Measurements from ENCODE around the gene TRPC3.
"Not testable (repeated sequence)": the region's sequence is repeated elsewhere in the genome, so short reads cannot be mapped to it uniquely, and the experiment has no call there.

TRPC3 gene

GRCh38 chr4:121930304-121930703 is 21.6 kb downstream of the TRPC3 start:
- Histone ChIP-seq H3K9me3 (ENCODE audit: control insufficient read depth in 1 of 2, low read length in 2 of 2) (no peaks in the 10 kb centered on the region), H3K9ac (ENCODE audit: low read depth in 1 of 2, low read length in 2 of 2) (no peak overlapping the region), H3K4me3 (ENCODE audit: low read depth in 1 of 2, low read length in 2 of 2) (no peak overlapping the region), H3K27me3 (ENCODE audit: control insufficient read depth in 1 of 2, insufficient read depth in 2 of 2, low read length in 2 of 2) (peaks cover 0 to 9% of the 10 kb centered on the region in 2 donors), H3K4me1 (ENCODE audit: control insufficient read depth in 1 of 2, insufficient read depth in 2 of 2, low read length in 2 of 2) (no peaks in the 10 kb centered on the region), H3K27ac (ENCODE audit: low read depth, low read length) (no peak overlapping the region), H3K36me3 (ENCODE audit: control insufficient read depth in 1 of 2, insufficient read depth in 2 of 2, low read length in 2 of 2) (no peaks in the 10 kb centered on the region)

DNA sequence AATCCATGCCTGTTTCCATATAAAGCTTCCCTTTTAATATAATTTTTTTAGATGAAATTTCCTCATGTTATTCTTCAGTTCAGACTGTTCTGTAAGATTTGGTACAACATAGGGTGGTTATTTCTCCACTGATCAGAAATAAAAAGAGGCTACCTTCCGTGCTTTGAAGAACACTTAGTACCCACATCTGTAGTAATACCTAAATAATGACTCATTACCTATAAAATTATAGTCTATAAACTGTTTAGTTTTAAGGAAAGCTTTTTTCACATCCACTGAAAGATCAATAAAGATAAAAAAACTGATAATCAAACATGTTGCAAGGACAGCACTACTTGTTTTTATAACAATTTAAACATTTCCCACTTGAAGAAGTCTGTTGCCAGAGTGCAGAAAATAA is 23.9 kb downstream of the TRPC3 start:
- H3K27ac ChIP-seq (ENCODE audit: low read depth, low read length): no peak overlapping the region
- H3K36me3 ChIP-seq (ENCODE audit: control insufficient read depth in 1 of 2, insufficient read depth in 2 of 2, low read length in 2 of 2): no peaks in the 10 kb centered on the region
- no peak overlapping the region for H3K9ac ChIP-seq (ENCODE audit: low read depth in 1 of 2, low read length in 2 of 2)
- no peak overlapping the region for H3K4me3 ChIP-seq (ENCODE audit: low read depth in 1 of 2, low read length in 2 of 2)
- H3K9me3 ChIP-seq (ENCODE audit: control insufficient read depth in 1 of 2, low read length in 2 of 2): no peaks in the 10 kb centered on the region
- peaks cover 0 to 9% of the 10 kb centered on the region in 2 donors for H3K27me3 ChIP-seq (ENCODE audit: control insufficient read depth in 1 of 2, insufficient read depth in 2 of 2, low read length in 2 of 2)
- H3K4me1 ChIP-seq (ENCODE audit: control insufficient read depth in 1 of 2, insufficient read depth in 2 of 2, low read length in 2 of 2): no peaks in the 10 kb centered on the region

DNA sequence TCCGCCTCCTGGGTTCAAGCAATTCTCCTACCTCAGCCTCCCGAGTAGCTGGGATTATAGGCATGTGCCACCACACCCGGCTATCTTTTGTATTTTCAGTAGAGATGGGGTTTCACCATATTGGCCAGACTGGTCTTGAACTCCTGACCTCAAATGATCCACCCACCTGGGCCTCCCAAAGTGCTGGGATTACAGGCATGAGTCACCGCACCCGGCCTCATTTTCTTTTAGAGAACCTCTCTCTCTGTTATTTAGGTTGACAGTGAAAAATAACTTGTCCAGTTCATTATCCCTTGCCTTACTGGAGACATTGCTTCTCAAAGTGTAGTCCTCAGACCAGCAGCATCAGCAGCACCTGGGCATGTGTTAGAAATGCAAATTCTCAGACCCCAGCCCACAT is 25.4 kb downstream of the TRPC3 start:
- not testable (repeated sequence) for H3K9me3 ChIP-seq (ENCODE audit: control insufficient read depth in 1 of 2, low read length in 2 of 2); H3K4me3 ChIP-seq (ENCODE audit: low read depth in 1 of 2, low read length in 2 of 2); H3K36me3 ChIP-seq (ENCODE audit: control insufficient read depth in 1 of 2, insufficient read depth in 2 of 2, low read length in 2 of 2); H3K27me3 ChIP-seq (ENCODE audit: control insufficient read depth in 1 of 2, insufficient read depth in 2 of 2, low read length in 2 of 2); H3K27ac ChIP-seq (ENCODE audit: low read depth, low read length); H3K4me1 ChIP-seq (ENCODE audit: control insufficient read depth in 1 of 2, insufficient read depth in 2 of 2, low read length in 2 of 2); H3K9ac ChIP-seq (ENCODE audit: low read depth in 1 of 2, low read length in 2 of 2)

- H3K4me3 ChIP-seq (ENCODE audit: low read depth in 1 of 2, low read length in 2 of 2): no peak overlapping the region
- H3K36me3 ChIP-seq (ENCODE audit: control insufficient read depth in 1 of 2, insufficient read depth in 2 of 2, low read length in 2 of 2): no peaks in the 10 kb centered on the region
- no peaks in the 10 kb centered on the region for H3K4me1 ChIP-seq (ENCODE audit: control insufficient read depth in 1 of 2, insufficient read depth in 2 of 2, low read length in 2 of 2)
- no peak overlapping the region for H3K27ac ChIP-seq (ENCODE audit: low read depth, low read length)
- H3K9me3 ChIP-seq (ENCODE audit: control insufficient read depth in 1 of 2, low read length in 2 of 2): no peaks in the 10 kb centered on the region
- H3K9ac ChIP-seq (ENCODE audit: low read depth in 1 of 2, low read length in 2 of 2): no peak overlapping the region
- no peaks in the 10 kb centered on the region for H3K27me3 ChIP-seq (ENCODE audit: control insufficient read depth in 1 of 2, insufficient read depth in 2 of 2, low read length in 2 of 2)
Observed at GRCh38 chr4:121923306-121923705, 28.6 kb downstream of the TRPC3 start.

DNA sequence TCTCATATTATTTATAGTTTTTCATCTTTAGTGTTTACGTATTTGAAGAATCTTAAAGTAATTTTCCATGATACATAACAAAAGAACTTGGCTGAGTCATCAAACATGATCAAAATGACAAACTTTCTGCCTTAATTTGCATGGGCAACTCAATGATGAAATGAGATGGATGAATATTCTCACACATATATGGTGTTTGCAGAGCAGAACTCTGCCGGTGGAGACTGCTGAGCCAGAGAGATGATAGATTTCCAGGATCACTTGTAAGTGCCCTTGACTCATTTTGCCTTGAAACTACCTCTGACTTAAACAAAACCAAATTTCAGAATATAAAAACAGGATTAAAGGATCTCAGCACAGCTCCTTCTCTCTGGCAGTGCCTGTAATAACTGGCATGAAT is 38.2 kb downstream of the TRPC3 start:
- Histone ChIP-seq H3K9me3 (ENCODE audit: control insufficient read depth in 1 of 2, low read length in 2 of 2) (no peaks in the 10 kb centered on the region), H3K27ac (ENCODE audit: low read depth, low read length) (no peak overlapping the region), H3K9ac (ENCODE audit: low read depth in 1 of 2, low read length in 2 of 2) (no peak overlapping the region), H3K36me3 (ENCODE audit: control insufficient read depth in 1 of 2, insufficient read depth in 2 of 2, low read length in 2 of 2) (no peaks in the 10 kb centered on the region), H3K4me3 (ENCODE audit: low read depth in 1 of 2, low read length in 2 of 2) (no peak overlapping the region), H3K4me1 (ENCODE audit: control insufficient read depth in 1 of 2, insufficient read depth in 2 of 2, low read length in 2 of 2) (no peaks in the 10 kb centered on the region), H3K27me3 (ENCODE audit: control insufficient read depth in 1 of 2, insufficient read depth in 2 of 2, low read length in 2 of 2) (no peaks in the 10 kb centered on the region)

DNA sequence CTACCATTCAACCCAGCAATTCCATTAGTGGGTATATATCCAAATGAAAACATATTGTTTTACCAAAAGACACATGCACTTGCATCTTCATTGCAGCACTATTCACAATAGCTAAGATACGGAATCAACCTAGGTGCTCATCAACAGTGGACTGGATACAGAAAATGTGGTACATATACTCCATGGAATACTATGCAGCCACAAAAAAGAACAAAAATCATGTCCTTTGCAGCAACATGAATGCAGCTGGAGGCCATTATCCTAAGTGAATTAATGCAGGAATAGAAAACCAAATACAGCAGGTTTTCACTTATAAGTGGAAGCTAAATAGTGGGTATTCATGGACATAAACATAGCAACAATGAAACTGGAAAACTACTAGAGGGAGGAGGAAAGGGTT is 43.5 kb downstream of the TRPC3 start:
- H3K27me3 ChIP-seq (ENCODE audit: control insufficient read depth in 1 of 2, insufficient read depth in 2 of 2, low read length in 2 of 2): no peaks in the 10 kb centered on the region
- no peak overlapping the region for H3K27ac ChIP-seq (ENCODE audit: low read depth, low read length)
- H3K4me3 ChIP-seq (ENCODE audit: low read depth in 1 of 2, low read length in 2 of 2): no peak overlapping the region
- H3K9me3 ChIP-seq (ENCODE audit: control insufficient read depth in 1 of 2, low read length in 2 of 2): peaks cover 0 to 3% of the 10 kb centered on the region in 2 donors
- H3K4me1 ChIP-seq (ENCODE audit: control insufficient read depth in 1 of 2, insufficient read depth in 2 of 2, low read length in 2 of 2): no peaks in the 10 kb centered on the region
- no peaks in the 10 kb centered on the region for H3K36me3 ChIP-seq (ENCODE audit: control insufficient read depth in 1 of 2, insufficient read depth in 2 of 2, low read length in 2 of 2)
- no peak overlapping the region for H3K9ac ChIP-seq (ENCODE audit: low read depth in 1 of 2, low read length in 2 of 2)

- Histone ChIP-seq H3K27me3 (ENCODE audit: control insufficient read depth in 1 of 2, insufficient read depth in 2 of 2, low read length in 2 of 2) (no peaks in the 10 kb centered on the region), H3K36me3 (ENCODE audit: control insufficient read depth in 1 of 2, insufficient read depth in 2 of 2, low read length in 2 of 2) (no peaks in the 10 kb centered on the region), H3K4me3 (ENCODE audit: low read depth in 1 of 2, low read length in 2 of 2) (no peak overlapping the region), H3K27ac (ENCODE audit: low read depth, low read length) (no peak overlapping the region), H3K9me3 (ENCODE audit: control insufficient read depth in 1 of 2, low read length in 2 of 2) (no peaks in the 10 kb centered on the region), H3K9ac (ENCODE audit: low read depth in 1 of 2, low read length in 2 of 2) (no peak overlapping the region), H3K4me1 (ENCODE audit: control insufficient read depth in 1 of 2, insufficient read depth in 2 of 2, low read length in 2 of 2) (no peaks in the 10 kb centered on the region)
Observed at GRCh38 chr4:121900132-121900983, 51.5 kb downstream of the TRPC3 start.

DNA sequence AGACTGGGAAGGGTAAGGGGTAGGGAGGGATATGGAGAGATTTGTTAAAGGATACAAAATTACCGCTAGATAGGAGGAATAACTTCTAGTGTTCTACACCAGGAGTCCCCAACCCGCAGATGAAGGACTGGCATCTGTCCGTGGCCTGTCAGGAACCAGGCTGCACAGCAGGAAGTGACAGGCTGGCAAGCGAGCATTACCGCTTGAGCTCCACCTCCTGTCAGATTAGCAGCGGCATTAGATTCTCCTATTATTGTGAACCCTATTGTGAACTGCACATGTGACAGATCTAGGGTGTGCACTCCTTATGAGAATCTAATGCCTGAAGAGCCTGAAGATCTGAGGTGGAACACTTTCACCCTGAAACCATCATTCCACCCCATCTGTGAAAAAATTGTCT is 53.7 kb downstream of the TRPC3 start:
- Histone ChIP-seq H3K4me1 (ENCODE audit: control insufficient read depth in 1 of 2, insufficient read depth in 2 of 2, low read length in 2 of 2) (no peaks in the 10 kb centered on the region), H3K9ac (ENCODE audit: low read depth in 1 of 2, low read length in 2 of 2) (no peak overlapping the region), H3K27me3 (ENCODE audit: control insufficient read depth in 1 of 2, insufficient read depth in 2 of 2, low read length in 2 of 2) (no peaks in the 10 kb centered on the region), H3K36me3 (ENCODE audit: control insufficient read depth in 1 of 2, insufficient read depth in 2 of 2, low read length in 2 of 2) (no peaks in the 10 kb centered on the region), H3K27ac (ENCODE audit: low read depth, low read length) (no peak overlapping the region), H3K9me3 (ENCODE audit: control insufficient read depth in 1 of 2, low read length in 2 of 2) (no peaks in the 10 kb centered on the region), H3K4me3 (ENCODE audit: low read depth in 1 of 2, low read length in 2 of 2) (no peak overlapping the region)

DNA sequence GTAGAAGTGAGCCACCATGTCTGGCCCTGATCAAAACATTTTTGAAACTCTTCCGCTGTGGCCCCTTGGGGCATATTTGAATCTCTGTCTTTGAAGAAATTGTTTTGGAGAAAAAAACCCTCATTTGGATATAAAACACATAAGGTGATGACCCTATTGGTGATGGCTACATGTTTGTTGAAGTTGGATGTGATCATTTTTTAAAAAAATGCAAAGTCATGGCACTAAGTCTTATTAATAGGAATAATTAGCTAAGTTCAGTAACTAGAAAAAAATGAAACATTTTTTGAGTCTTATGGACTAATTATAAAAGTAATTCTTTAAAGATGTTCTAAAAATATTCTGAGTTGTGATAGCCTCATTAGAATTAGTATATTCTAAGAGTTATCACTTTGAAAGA is 63.7 kb downstream of the TRPC3 start:
- H3K27me3 ChIP-seq (ENCODE audit: control insufficient read depth in 1 of 2, insufficient read depth in 2 of 2, low read length in 2 of 2): peaks cover 0 to 4% of the 10 kb centered on the region in 2 donors
- H3K27ac ChIP-seq (ENCODE audit: low read depth, low read length): no peak overlapping the region
- no peaks in the 10 kb centered on the region for H3K36me3 ChIP-seq (ENCODE audit: control insufficient read depth in 1 of 2, insufficient read depth in 2 of 2, low read length in 2 of 2)
- no peak overlapping the region for H3K9ac ChIP-seq (ENCODE audit: low read depth in 1 of 2, low read length in 2 of 2)
- H3K4me1 ChIP-seq (ENCODE audit: control insufficient read depth in 1 of 2, insufficient read depth in 2 of 2, low read length in 2 of 2): no peaks in the 10 kb centered on the region
- no peaks in the 10 kb centered on the region for H3K9me3 ChIP-seq (ENCODE audit: control insufficient read depth in 1 of 2, low read length in 2 of 2)
- H3K4me3 ChIP-seq (ENCODE audit: low read depth in 1 of 2, low read length in 2 of 2): no peak overlapping the region

DNA sequence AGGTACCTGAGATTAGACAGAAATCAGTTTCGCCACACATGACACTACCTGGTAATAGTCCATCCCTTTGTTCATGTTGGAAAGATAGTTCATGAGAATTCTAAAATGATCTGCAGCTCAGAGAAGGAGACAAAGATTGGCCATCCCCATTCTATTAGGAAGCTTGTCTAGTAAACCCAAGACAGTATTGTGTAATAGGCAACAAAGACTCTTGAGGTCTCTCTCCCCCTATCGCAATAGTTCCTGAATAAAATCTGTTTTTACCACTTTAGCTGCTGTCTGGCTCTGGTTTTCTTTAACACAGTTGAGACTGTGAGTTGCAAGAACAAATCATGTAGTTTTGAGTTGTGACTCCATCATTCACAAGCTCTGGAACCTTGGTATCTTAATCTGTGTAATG is 66.7 kb downstream of the TRPC3 start:
- Histone ChIP-seq H3K4me3 (ENCODE audit: low read depth in 1 of 2, low read length in 2 of 2) (no peak overlapping the region), H3K27me3 (ENCODE audit: control insufficient read depth in 1 of 2, insufficient read depth in 2 of 2, low read length in 2 of 2) (no peaks in the 10 kb centered on the region), H3K9me3 (ENCODE audit: control insufficient read depth in 1 of 2, low read length in 2 of 2) (no peaks in the 10 kb centered on the region), H3K36me3 (ENCODE audit: control insufficient read depth in 1 of 2, insufficient read depth in 2 of 2, low read length in 2 of 2) (no peaks in the 10 kb centered on the region), H3K27ac (ENCODE audit: low read depth, low read length) (no peak overlapping the region), H3K4me1 (ENCODE audit: control insufficient read depth in 1 of 2, insufficient read depth in 2 of 2, low read length in 2 of 2) (no peaks in the 10 kb centered on the region), H3K9ac (ENCODE audit: low read depth in 1 of 2, low read length in 2 of 2) (no peak overlapping the region)
